Fibroblast of peridontal ligament (primary cell): ENCODE results near the gene MICAL2.

Experiments used
- DNase-seq: peaks from one replicate; pipeline ENCODE4 v3.0.0-alpha.2; 2010; ENCODE audit errors: extremely low read depth

MICAL2 gene

DNA sequence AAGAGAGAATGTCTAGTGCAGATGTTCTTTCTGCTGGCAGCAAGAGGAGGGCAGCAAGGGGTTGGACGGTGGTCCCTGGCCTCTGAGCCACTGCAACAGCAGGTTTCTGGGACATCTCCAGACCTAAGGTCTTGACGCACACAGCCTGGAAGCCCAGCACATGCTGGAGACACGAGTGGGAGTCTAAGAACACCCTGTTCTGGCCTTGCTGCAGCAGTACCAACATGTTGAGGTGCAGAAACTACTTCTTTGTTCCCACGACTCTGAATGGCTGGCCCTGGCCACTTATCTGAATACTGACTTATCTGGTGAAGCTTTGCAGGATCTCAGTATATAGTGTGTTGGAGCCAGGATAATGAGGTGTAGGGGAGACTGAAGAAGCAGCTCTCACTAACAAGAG is 6.8 kb downstream of the MICAL2 start:
- DNase-seq, result no peak

DNA sequence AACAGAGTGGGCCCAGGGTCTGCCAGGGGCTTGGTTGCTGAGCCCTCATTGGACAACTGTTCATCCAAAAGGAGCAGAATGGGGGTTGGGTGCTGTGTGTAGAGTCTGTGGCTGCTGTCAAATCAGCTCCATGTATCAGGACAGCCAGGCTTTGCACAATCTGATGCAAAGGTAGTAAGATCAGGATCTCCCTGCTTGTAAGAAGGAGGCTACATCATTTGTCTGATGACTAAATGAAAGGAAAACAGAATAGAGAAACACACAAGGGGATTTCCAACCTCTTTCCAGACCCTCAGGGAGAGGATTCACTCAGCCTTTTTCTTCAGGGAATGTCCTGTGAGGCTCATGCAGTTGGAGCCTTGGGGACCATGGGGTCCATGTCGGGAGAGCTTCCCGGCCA is 7.2 kb downstream of the MICAL2 start:
- no peak for DNase-seq

DNA sequence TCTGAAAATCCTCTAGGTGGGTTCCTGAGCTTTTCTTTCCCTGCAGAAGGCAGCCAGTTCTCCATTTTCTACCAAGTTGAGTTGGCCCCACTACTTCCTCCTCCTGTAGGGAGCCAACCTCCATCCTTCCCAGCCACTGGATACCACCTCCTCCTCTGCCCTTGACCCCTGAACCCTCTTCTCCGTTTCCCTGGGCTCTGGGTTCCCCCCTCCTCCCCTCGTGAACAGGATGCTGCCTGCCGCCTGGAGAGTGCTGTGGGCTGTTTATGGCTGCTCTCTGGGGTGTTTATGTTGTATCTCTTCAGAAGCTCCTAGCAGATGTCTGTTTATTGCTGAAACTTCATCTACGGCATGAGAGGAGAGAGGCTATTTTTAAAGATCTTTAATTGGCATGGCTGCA is 8.6 kb downstream of the MICAL2 start:
- no peak for DNase-seq

DNA sequence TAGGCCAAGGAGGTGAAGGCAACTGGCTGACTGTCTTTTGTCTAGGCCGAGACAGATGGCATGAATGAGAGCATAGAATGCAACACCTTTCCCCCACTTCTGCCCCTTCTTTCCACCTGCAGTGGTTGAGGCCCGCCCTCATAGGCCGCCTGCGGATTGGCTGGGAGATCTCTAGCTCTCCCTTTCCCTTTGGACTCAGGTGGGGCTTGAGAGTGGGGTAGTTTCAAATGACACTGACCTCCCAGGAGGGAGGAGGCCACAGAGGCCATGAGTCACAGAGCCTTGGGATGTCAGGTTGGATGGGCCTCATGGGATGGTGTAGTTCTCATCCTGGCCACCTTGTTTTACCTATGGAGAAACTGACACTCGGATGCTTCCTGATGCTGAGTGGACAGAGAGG is 9.1 kb downstream of the MICAL2 start:
- DNase-seq, result no peak

DNA sequence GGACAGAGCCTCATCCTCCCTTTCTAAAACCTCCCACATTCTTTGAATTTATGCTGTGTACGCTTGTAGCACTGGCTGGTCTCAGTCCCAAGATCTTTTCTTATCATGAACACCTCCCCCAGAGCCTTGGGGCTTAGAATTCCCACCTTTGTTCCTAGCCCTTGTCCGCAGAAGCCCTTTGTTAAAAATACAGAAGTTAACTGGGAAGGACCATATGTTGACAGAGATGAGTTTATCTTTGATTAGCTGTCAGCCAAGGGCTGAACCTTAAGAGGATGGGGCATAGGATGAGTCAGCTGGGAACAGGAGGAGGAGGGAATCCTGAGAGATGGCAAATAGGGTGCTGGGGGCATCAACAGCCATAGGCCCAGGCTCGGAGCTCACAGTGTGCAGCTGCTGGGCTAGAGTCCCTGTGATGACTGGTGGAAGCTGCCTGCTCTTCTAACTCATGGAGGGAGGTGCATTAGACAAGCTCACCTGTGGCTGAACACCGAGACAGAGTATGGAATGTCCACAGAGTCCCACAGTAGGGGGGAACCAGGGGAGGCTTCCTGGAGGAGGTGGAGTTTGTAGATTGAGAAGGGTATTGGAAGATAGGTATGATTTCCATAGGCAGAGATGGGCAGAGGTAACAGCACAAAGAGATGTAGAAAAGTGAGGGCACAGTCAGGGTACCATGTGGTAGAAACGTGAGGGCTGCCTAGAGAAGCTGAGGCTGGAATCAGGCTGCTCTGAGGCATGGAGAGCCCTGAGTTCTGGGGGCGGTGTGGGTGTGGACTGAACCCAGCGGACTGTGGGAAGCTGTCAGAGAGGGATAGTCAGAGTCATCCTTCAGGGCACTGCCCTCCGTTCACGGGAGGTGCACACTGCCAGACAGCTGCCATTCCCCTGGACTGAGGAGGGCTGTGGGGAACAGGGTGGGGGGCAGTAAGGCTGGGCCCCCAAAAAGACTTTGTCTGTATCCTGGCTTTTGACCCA is 9.9 kb downstream of the MICAL2 start:
- no peak for DNase-seq

DNA sequence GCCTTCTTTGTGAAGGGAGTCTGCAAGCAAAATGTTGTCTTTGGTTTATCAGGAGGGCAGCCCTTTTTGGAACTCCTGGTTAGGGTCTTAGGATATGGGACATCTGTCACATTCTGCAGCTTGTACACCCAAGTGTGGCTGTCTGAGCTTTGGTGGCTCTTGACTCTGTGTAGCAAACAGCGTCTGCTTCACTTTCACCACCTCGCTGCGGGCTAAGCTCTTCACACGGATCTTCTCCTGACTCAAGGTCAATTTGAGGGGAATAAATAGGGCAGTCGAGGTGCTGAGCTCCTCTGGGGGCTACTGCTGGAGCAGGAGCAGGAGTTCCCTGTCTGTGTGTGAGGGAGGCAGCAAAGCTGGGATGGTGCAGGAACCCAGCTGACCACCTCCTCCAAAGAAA is 10.6 kb downstream of the MICAL2 start:
- DNase-seq, result no peak

DNA sequence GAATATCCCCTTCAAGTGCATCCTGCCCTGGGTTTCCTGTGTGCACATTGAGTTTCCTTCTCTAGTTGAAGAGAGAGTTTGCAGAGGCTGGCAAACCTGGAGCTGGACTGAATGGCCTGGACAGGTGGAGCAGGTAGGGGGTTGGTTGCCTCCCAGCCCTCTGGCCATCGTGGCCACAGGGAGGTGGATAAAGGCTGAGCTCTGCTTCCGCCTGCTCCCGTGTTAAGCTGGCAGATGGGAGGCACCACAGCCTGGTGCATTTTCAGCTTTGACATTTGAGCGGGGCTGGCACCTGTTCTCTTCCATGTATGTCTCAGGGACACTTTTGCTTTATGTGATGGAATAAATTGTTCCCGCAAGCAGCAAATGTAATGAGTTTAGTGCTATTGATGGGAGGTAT is 11.1 kb downstream of the MICAL2 start:
- DNase-seq, result no peak

DNA sequence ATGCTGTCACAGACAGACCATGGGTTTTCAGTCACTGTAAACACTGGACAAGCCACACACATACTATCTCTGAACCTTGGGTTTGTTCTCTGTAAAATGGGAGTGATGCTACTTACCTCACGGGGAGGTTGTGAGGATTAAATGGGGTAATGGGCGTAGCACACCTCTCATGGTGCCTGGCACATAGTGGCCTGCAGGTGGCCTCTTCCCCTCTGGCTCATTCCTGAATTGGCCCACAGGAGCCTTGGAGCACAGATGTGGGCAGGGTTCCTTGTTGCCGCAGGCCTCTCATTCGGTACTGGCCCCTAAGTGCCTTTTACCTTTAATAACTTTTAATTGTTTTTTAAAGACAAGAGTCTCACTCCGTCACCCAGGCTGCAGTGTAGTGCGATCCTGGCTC is 11.7 kb downstream of the MICAL2 start:
- DNase-seq, result no peak

DNA sequence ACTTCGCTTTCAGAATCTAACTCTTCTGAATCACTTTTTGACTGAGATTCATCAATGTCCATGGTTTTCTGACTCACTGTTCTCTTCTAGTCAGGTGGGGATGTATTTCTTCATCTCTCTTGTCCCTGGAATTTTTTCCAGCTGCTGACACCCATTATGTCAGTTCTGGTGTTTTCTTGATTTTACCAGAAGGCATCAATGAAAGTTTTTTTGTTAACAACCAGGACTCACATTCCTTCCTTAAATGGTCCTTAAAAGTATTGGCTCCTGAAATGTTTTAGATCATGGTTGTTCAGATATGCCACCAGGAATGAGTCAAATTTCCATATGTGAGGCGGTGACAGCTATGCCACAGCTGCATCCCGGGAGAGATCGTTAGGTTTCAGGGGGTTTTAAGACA is 12.9 kb downstream of the MICAL2 start:
- DNase-seq, result peak; percentile 69

DNA sequence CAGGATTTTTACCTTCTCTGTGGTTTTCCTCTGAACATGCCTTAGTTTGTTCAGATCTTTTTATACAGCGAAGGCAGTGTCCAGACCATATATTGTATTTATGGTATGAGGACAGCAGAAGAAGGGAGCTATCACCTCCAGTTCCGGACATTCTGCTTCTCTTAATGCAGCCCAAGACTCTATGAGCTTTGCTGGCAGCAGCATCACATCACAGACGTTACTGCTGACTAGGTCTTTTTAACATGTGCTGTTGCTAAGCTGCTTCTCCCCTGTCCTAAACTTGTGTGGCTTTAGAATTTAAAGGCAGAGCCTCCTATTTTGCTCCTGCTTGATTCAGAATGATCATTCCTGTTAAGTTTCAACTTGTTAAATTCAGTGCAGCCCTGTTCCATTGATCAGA is 13.4 kb downstream of the MICAL2 start:
- peak; percentile 69 for DNase-seq

DNA sequence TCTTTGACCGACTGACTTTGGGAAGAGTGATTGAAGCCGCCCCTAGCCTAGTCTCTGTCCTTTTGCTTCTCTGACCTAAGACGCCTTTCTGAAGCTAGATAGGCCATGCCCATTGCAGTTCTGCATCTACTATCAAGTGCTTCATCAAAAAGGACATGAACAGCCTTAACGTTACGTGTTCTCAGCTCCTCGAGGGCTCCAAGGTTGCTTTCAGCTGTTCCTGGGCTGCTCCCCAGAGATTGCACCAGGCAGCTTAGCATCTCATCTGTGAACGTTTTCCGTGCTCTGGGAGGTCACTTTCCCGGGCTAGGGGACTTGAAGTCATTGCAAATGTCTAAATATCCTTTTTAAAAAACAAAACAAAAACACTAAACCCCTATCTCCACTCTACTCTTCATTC is 13.9 kb downstream of the MICAL2 start:
- no peak for DNase-seq

DNA sequence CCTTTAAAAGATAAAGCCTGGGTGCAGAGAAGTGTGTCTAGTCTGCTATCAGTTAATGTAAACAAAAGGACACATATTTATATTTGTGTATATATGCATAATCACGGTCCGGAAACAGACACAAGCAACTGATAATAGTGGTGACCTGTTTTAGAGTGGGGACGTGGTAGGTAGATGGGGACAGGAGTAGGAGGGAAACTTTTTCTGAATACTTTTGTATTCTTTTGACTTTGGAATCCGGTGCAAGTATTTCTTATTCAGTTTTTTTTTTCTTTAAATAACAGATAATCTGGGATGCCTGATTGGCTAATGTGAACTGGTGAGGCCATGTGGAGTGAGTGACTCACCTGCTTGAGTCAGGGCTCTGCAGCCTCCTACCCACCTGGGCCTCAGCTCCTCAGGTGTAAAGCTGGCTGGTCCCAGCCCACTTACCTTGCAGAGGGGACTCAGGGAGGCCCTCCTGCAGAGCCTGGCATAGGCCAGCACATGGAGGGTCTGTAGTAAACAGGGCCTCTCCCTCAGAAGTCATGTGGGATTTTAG is 15.3 kb downstream of the MICAL2 start:
- no peak for DNase-seq

DNA sequence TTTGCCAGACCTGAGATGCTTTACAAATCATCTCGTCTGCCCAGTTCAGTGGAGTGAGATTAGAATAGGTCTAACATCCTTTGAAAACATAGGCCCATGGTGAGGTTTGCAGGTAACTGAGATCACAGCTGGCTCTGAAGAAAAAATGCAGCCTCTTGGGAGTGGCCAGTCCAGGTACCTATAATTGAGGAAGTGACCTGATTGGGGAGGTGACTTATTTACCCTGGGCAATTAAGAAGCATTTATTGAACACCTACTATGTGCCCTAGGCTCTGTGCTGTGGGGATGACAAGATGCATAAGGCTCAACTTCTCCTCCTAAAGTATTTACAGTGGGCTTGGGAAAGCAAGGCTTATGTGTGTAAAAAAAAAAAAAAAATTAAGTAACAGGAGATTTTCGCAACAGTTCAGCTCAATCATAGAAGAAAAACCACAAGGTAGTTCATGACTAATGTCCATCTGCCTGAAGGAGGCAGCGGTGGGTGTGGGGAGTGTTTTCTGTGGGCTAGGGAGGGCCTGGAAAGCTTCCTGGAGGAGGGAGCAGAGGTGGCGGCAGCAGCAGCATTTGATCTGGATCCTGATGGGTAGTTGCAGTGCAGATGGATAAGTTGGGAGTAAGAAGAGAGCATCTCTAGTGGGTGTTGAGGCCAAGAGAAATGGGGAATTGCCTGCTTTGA is 16.1 kb downstream of the MICAL2 start:
- DNase-seq, result peak; percentile 86

DNA sequence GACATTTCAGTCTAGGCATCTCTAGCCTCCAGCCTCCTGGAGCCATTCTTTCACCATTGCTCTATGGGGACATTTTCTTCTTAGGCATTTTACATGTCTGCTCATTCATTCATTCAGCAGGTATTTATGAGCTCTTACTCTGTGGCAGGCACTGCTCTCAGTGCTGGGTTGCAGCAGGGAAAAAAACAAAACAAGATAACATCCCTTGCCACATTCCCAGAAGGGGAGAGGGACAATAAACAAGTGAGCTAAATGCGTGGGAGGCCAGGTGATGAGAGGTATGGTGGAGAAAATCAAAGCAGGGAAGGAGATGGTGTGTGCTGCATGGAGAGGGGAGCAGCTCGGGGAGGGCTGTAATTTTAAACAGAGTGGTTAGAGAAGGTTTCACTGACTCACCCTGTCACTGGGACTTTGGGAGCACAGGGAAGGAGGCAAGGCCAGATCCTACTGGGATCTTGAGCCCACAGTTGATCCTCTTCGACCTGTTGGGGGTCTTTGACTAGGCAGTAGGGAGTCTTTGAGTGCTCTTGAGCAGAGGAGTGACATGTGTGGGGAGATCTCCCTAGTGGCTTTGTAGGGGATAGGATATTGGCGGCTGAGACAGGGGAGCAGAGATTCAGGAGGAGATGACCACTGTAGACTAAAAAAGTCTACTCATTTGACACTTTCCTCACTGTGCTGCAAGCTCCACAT is 17.0 kb downstream of the MICAL2 start:
- no peak for DNase-seq

DNA sequence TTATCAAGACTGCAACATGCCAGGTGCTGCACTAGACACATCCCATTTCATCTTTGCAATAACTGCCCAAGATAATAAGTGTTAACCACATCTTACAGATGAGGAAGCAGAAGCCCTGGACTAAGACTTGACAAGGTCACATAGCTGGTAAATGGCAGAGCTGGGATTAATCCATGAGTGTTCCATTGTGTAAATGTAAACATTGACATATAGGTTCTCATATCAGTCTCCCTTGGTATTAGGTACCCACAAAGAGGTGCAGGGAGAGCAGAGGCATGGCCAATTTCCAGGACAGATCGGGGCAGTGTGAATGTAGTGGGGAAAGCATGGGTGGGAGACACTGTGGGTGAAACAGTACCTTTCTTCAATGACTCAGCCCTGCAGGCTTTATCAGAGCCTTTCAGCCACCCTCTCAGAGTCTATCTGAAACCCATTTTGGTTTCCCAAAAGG is 17.9 kb downstream of the MICAL2 start:
- no peak for DNase-seq

DNA sequence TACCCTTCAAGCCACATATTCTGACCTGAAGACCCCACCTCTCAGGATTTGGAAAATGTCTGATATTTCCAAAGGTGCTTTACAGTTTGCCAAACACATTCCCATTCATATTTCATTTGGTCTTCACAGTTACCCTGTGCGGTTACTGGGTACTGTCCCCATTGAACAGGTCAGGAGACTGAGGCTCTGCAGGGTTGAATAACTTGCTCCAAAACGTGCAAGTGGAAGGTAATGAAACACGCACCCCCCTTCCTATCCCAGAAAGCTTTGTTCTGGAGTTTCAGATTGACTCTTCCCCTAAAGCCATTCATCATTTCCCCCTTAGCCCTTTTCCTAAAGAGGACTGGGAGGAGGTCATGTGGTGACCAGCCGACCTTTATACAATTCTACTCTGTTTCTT is 18.8 kb downstream of the MICAL2 start:
- DNase-seq, result no peak

DNA sequence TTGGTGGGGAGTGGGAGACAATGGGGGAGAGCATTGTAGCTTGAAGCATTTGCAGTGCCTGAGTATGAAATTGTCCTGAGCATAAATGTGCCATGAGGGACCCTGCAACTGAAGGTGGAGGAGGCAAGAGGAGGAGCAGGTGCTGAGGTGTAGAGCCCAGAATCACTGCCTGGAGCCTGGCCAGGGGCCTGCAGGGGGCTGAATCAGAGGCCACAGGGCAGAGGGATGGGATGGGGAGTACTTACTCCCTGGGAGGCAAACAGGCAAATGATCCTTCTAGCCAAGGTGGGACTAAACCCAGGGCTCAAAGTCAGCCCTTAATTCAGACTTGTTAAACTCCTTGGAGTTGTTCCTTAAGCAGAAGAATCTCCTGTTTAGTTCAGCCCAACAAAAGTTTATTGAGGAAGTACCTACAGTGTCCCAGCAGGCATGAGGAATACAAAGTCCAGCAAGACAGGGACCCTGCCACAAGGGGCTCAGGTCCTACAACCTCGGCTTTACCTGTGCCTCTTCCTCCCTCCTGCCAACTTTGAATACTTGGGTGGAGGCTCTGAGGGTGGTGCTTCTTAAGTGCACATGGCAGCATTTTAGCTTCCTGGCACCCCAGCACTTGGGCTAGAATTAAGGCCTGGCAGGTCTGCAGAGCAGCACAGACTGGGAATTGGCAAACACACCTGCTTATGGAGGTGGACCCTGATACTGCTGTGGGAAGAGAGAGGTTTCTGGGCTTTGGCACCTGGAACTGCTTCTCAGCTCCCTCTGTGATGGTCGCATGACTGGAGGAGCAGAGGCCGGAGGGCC is 20.0 kb downstream of the MICAL2 start:
- DNase-seq, result no peak

DNA sequence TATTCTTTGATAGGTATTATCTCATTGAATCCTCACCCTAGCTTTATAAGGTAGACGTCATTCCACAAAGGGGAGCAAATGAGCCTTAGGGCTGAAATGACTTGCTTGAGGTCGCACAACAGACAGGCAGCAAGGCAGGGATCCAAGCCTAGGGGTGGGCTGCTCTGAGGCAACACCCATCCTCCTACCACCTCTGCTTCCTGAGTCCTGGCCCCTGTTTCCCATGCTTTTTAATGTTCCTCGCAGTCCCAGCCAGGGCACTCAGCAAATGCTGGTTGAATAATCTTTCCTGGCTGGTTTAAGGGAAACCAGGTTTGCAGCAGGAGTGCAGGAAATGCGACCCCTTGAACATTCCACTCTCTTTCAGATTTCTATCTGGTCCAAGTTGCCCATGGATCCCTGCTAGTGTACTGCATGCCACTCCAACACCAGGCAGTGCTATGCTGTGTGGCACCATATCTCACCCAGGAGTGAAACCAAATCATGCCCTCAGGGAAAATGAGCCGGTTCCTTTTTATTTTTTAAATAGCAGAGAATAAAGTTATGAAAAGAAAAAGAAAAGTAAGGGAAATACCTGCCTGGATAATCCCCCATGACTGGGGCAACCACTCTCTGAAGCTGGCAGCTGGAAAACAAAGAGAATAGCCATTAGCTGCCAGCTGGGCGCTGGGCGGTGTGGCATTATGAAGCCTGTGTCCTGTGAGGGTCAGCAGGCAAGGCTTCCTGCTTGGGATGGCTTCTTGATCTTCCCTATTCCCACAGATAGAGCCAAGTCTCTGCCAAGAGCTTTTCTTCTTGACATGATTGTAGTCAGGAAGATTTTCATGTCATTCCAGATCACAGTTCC is 21.8 kb downstream of the MICAL2 start:
- DNase-seq, result no peak

DNA sequence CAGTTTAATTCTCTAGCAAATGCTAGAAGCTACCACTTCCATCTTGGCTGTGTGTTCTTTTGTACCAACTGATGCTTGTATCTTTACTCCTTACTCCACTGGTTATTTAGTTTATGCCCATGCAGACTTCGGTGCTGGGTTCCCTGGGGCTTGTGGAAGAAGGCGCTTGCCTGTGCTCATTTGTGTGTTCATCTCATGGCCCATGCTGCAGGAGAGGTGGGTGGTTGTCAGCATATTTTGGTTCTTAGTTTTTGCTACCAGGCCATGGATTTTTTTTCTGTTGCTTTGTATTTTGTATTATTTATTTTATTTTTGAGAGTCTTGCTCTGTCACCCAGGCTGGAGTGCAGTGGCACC is 22.4 kb downstream of the MICAL2 start:
- no peak for DNase-seq

DNA sequence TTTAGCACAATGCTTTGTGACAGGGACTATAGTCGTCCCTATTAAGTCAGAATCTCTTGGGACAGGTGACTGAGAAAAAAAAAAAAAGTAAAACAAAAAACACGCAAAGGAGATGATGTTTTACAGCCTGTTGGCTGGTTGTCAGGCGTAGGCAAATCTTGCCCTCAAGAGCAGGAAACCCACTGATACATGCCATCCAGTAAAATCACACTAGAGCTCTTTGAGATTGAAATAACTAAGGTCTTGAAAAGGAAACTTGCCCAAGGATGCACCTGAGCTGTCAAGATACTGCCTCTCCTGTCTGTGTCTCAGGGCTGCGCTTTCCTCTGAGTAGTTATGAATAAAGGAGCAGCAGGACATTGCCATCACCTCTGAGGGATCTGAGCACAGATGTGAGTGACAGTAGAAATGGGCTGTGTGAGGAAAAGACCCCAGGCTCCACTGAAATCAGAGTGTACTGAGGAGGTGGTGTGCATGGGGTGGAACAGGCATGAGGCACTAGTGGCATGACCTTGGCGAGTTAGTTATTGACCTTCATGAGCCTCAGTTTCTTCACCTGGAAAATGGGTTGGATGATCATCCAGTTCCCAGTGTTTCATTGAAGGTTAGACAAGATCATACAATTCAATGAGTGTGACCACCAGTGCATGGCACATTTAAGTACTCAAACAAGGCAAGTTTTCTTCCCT is 23.3 kb downstream of the MICAL2 start:
- no peak for DNase-seq
